Measurements from ENCODE around the gene AGBL3.

DNA sequence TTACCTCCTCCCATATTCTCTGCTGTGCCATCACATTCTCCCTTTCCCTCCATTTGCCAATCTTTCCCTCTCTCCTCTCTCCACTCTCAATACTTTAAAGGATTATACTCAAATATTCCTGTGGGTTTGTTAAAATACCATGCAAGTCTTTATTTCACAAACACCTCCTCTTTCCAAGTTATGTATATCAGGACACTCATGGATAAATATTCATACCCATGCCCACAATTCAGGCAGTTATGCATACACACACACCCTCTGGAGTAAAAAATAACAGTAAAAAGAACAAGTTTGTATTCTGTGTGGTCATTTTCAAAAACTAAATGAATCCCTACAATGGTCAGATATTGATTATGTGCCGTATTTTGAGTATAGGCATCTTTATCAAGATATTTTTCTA is 88.2 kb downstream of the AGBL3 start:
- TF ChIP-seq, protein P1, sequence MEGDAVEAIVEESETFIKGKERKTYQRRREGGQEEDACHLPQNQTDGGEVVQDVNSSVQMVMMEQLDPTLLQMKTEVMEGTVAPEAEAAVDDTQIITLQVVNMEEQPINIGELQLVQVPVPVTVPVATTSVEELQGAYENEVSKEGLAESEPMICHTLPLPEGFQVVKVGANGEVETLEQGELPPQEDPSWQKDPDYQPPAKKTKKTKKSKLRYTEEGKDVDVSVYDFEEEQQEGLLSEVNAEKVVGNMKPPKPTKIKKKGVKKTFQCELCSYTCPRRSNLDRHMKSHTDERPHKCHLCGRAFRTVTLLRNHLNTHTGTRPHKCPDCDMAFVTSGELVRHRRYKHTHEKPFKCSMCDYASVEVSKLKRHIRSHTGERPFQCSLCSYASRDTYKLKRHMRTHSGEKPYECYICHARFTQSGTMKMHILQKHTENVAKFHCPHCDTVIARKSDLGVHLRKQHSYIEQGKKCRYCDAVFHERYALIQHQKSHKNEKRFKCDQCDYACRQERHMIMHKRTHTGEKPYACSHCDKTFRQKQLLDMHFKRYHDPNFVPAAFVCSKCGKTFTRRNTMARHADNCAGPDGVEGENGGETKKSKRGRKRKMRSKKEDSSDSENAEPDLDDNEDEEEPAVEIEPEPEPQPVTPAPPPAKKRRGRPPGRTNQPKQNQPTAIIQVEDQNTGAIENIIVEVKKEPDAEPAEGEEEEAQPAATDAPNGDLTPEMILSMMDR (IDR thresholded peaks at IDR 0.05; ENCODE audit: control extremely low read depth in 1 of 3, insufficient read depth in 1 of 3, low read depth in 1 of 3, low read length in 3 of 3) = no peak
- no peak for TF ChIP-seq CREB1 (IDR thresholded peaks at IDR 0.05)
- TF ChIP-seq EP300 (IDR thresholded peaks at IDR 0.05; ENCODE audit: borderline replicate concordance in 1 of 2, low read depth in 2 of 2, low read length in 2 of 2) = no peak
- no peak for TF ChIP-seq EZH2 (IDR thresholded peaks at IDR 0.05; ENCODE audit: low read depth, low read length, severe bottlenecking)
- TF ChIP-seq POLR2AphosphoS5 (IDR thresholded peaks at IDR 0.05; ENCODE audit: low read depth, low read length) = no peak
- no peak for TF ChIP-seq CHD1 (IDR thresholded peaks at IDR 0.05; ENCODE audit: low read depth, low read length)
- TF ChIP-seq MAX (IDR thresholded peaks at IDR 0.05) = no peak
- no peak for TF ChIP-seq HDAC2 (IDR thresholded peaks at IDR 0.05; ENCODE audit: borderline replicate concordance in 1 of 2, low read depth in 2 of 2, low read length in 2 of 2)
- no peak for TF ChIP-seq EGR1 (IDR thresholded peaks at IDR 0.05; ENCODE audit: borderline replicate concordance, low read depth, low read length)
- TF ChIP-seq CEBPB (IDR thresholded peaks at IDR 0.05; ENCODE audit: low read depth, low read length) = no peak

Data from H1 (cell line).